RWPE1 (cell line): ENCODE results near the gene NRROS.

Source experiments
- CTCF ChIA-PET: fragments of 350-600 bp; sonication (Branson Sonifier 250); formaldehyde crosslinking; extraction: SDS; loops from one replicate; lab custom pipeline; 2021; lab: Yijun Ruan, JAX
- POLR2A ChIA-PET: fragments of 400-600 bp; formaldehyde crosslinking; extraction: SDS; loops from one replicate; lab custom pipeline; 2020; ENCODE audit warnings: antibody characterized with exemption; ENCODE audit not compliant: low non-redundant PET; lab: Yijun Ruan, JAX
- DNase-seq: peaks from one replicate; pipeline ENCODE4 v3.0.0; 2012; ENCODE audit warnings: low spot score
- H3K27ac ChIP-seq: fragments of 450-650 bp; 2 replicates; pipeline ENCODE4 v1.5.1; 2017
- TF ChIP-seq, protein P1 (sequence below): fragments of 450-650 bp; conservative IDR thresholded peaks from 2 replicates; pipeline ENCODE4 v1.5.1; 2017; ENCODE audit warnings: low read depth, mild to moderate bottlenecking

NRROS gene

DNA sequence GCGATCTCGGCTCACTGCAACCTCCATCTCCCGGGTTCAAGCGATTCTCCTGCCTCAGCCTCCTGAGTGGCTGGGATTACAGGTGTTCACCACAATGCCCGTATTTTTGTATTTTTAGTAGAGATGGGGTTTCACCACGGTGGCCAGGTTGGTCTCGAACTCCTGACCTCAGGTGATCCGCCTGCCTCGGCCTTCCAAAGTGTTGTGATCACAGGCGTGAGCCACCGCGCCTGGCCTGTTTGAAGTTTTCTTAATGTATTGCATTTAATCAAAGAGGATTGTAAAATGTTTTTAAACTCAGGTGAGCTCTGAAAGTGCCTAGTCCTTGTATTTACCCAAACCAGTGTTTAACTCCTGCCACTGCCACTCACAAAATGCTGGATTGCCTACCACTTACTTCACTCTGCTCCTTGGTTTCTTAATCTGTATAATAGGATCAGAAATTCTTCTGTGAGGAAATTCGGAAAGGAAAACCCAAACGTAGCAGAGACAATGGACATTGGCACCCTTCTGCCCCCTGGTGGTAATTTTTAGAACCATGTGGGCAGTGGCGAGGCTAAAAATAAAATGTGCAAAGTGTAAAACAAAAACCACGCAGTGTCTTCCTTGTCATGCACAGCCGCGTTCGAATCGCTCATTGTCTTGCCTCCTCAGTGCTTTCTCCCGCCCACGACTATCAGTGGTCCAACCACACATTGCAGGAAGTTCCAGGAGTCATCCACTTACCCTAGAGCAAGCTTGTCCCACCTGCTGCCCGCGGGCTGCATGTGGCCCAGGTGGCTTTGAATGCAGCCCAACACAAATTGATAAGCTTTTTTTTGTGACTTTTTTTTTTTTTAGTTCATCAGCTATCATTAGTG, 45.3 kb downstream of the NRROS start:
- ChIA-PET POLR2A (interaction anchor here (0.7 kb wide), 1 partner anchor 62 kb away, joined by 5 read pairs; no protein-coding TSS in a partner anchor), CTCF (interaction anchor here (0.6 to 5.1 kb wide), 10 partner anchors 9 to 553 kb away, joined by 3 to 41 read pairs (median 4); no protein-coding TSS in a partner anchor)
- H3K27ac ChIP-seq, result no peak overlapping the region
- peak; percentile 55 for DNase-seq
- TF ChIP-seq, protein P1, sequence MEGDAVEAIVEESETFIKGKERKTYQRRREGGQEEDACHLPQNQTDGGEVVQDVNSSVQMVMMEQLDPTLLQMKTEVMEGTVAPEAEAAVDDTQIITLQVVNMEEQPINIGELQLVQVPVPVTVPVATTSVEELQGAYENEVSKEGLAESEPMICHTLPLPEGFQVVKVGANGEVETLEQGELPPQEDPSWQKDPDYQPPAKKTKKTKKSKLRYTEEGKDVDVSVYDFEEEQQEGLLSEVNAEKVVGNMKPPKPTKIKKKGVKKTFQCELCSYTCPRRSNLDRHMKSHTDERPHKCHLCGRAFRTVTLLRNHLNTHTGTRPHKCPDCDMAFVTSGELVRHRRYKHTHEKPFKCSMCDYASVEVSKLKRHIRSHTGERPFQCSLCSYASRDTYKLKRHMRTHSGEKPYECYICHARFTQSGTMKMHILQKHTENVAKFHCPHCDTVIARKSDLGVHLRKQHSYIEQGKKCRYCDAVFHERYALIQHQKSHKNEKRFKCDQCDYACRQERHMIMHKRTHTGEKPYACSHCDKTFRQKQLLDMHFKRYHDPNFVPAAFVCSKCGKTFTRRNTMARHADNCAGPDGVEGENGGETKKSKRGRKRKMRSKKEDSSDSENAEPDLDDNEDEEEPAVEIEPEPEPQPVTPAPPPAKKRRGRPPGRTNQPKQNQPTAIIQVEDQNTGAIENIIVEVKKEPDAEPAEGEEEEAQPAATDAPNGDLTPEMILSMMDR, result peak; percentile 89

DNA sequence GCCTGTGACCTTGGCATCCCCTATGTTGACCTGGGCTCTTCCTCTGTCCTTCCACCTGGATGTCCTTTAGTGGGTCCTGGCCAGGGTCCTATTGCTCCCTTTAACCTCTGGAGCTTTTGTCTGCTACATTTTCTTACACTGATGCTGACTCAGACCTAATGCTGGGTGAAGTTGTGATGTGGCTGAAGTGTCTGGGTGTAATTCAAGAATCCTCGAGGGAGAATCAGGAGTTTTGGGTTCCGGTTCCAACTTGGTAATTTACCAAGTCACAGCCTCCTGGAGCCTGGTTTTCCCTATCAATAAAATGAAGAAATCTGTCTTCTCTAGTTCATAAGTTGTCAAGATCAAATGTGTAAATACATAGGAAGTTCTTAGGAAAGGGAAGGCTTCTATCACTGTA, 46.9 kb downstream of the NRROS start:
- ChIA-PET CTCF (interaction anchor here (1.0 to 5.1 kb wide), 2 partner anchors 78 to 81 kb away, joined by 3 to 41 read pairs; no protein-coding TSS in a partner anchor), POLR2A (no interaction called here)
- no peak for DNase-seq
- TF ChIP-seq, protein P1, result no peak
- H3K27ac ChIP-seq, result no peak overlapping the region

DNA sequence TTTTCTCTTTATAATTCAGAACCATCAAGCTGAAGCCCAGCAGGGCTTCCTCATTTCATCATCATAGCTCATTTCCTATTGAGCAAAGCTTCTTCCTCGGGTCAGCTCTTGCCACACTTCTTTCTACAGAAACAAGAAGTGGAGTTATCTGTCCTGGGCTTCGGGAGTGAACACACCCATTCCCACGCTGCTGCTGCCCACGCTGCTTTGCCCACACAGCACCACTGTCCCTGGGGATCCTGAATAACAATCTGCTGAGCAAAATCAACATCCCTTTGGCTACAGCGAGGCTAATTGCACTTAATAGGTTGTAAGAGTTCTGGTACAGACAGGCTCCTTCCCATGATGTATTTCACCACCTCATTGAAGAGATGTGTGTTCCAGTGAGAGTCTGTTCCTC, 48.9 kb downstream of the NRROS start:
- POLR2A ChIA-PET, result no interaction called here
- DNase-seq, result peak; percentile 33
- peak overlapping the region; percentile 19; the same call in 1 of the 2 replicates for H3K27ac ChIP-seq
- TF ChIP-seq, protein P1, result no peak
- CTCF ChIA-PET, result interaction anchor here (5.1 kb wide), 1 partner anchor 80 kb away, joined by 41 read pairs; no protein-coding TSS in a partner anchor

DNA sequence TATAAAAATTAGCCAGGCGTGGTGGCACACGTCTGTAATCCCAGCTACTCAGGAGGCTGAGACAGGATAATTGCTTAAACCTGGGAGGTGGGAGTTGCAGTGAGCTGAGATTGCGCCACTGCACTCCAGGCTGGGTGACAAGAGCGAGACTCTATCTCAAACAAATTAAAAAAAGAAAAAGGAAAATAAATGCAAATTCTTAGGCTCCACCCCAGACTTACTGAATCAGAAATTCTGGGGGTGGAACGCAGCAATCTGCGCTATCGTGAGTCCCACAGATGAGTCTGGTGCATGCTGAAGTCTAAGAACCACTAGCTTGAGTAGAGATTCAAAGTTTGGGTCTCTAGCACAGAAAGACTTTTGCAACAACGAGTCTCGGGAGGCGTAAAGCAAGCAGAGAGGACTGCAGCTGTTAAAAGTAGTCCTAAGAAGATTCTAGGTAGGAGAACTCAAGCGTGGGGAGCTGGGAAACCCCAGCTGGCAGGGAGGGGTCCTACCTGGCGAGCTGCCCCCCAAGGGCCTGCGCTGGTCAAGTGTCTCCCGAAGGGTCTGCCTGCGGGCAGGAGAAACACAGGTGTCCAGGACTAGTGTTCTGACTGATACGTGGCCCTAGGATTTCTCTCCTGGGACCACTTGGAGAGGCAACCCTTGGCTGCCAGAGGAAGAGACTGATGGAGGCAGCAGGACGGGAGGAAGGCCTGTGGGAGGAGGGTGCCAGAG, 50.6 kb downstream of the NRROS start:
- ChIA-PET POLR2A (no interaction called here), CTCF (no interaction called here)
- TF ChIP-seq, protein P1, result no peak
- no peak for DNase-seq
- H3K27ac ChIP-seq, result no peak overlapping the region

DNA sequence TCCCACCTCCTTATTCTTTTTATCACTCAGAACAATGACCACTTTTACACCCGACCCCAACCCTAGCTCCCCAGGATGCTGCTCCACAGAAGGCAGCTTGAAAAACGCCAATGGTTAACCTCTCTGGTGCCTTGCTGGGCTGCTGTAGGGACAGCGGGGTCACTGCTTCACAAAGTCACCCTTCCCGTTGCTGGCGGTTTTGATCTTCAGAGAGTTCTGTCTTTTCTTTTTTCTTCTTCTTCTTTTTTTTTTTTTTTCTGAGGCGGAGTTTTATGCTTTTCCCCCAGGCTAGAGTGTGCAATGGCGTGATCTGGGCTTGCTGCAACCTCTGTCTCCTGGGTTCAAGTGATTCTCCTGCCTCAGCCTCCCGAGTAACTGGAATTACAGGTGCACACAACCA, 51.9 kb downstream of the NRROS start:
- POLR2A ChIA-PET, result no interaction called here
- TF ChIP-seq, protein P1, result no peak
- H3K27ac ChIP-seq, result no peak overlapping the region
- CTCF ChIA-PET, result interaction anchor here (1.4 kb wide), 1 partner anchor 82 kb away, joined by 5 read pairs; no protein-coding TSS in a partner anchor
- no peak for DNase-seq

DNA sequence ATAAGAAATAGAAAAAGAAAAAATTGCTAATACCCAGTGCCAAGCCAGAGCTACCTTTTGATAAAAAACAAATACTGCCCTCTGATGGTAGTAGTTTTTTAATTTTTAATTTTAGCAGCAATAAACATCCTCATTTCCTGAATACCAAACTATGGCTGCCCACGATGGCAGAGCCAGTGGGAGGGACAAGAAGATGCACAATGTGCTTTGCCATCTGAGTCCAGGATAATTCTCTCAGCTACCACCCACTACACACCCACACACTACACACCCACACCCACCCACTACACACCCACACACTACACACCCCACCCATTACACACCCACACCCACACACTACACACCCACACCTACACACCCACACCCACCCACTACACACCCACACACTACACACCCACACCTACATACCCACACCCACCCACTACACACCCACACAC, 54.7 kb downstream of the NRROS start:
- TF ChIP-seq, protein P1, result no peak
- peak; percentile 26 for DNase-seq
- ChIA-PET CTCF (interaction anchor here (0.5 to 1.2 kb wide), 4 partner anchors 9 to 182 kb away, joined by 3 to 6 read pairs (median 4); no protein-coding TSS in a partner anchor), POLR2A (no interaction called here)
- no peak overlapping the region for H3K27ac ChIP-seq
